B cell (primary cell): Measurements from ENCODE around the gene GAPVD1. TPM values are rescaled to one million over a fixed set of nuclear protein-coding genes. Genes with fewer than 3 reads are reported as not detected.

Source experiments
- ATAC-seq: fragments of 200-7000 bp; cut with Tn5 transposase; one replicate; pipeline ENCODE4 v1.10.0; 2021; ENCODE audit warnings: low read depth, mild to moderate bottlenecking, moderate number of reproducible peaks, moderate library complexity
- CTCF ChIA-PET: fragments of 350-600 bp; sonication (Branson Sonifier 250); formaldehyde crosslinking; loops from one replicate; lab custom pipeline; 2021; ENCODE audit warnings: antibody characterized with exemption, inconsistent platforms; lab: Charles Lee
- POLR2A ChIA-PET: fragments of 350-600 bp; sonication (Branson Sonifier 250); formaldehyde crosslinking; loops from one replicate; lab custom pipeline; 2021; ENCODE audit warnings: antibody characterized with exemption; lab: Charles Lee
- DNase-seq: peaks from one replicate; pipeline ENCODE4 v3.0.0; 2013
- H2AFZ ChIP-seq: 2 replicates; pipeline ENCODE4 v1.6.1; 2012; ENCODE audit warnings: mild to moderate bottlenecking, low read depth, low read length; ENCODE audit not compliant: insufficient read depth, poor library complexity, severe bottlenecking
- H3K27ac ChIP-seq, 2 donors: 1 replicate in 1 of 2; 2 replicates in 1 of 2; pipeline ENCODE4 v1.5.1; 2012 to 2013; ENCODE audit warnings: low read length in 2 of 2, mild to moderate bottlenecking in 2 of 2, moderate library complexity in 1 of 2
- H3K27me3 ChIP-seq, 4 experiments: fragments of 200-600 bp in 1 of 4; sonication (generic) in 1 of 4; replicated peaks in 1 of 4; 1 replicate in 2 of 4; 2 replicates in 2 of 4; pipeline versions ENCODE4 v1.6.1 to v1.7.0; 2013 to 2016; ENCODE audit warnings: low read length in 3 of 4, mild to moderate bottlenecking in 2 of 4, mixed read lengths in 1 of 4, moderate library complexity in 1 of 4; ENCODE audit not compliant: insufficient read depth in 4 of 4, control insufficient read depth in 3 of 4; ENCODE audit errors: control extremely low read depth in 1 of 4
- H3K36me3 ChIP-seq, 2 experiments: replicated peaks in 1 of 2; 1 replicate in 1 of 2; 2 replicates in 1 of 2; pipeline versions ENCODE4 v1.6.1 to v1.7.1; 2013; ENCODE audit warnings: low read length in 1 of 2; ENCODE audit not compliant: insufficient read depth in 2 of 2, control insufficient read depth in 1 of 2; ENCODE audit errors: control extremely low read depth in 1 of 2, extremely low read depth in 1 of 2
- H3K4me1 ChIP-seq, 2 donors: fragments of 200-600 bp in 1 of 2; sonication (generic) in 1 of 2; 1 replicate in 1 of 2; 2 replicates in 1 of 2; pipeline versions ENCODE4 v1.5.1 to v1.6.1; 2013 to 2017; ENCODE audit warnings: low read length in 2 of 2; ENCODE audit not compliant: control insufficient read depth in 2 of 2, insufficient read depth in 2 of 2
- H3K4me2 ChIP-seq: replicated peaks from 2 replicates; pipeline ENCODE3; 2012; ENCODE audit warnings: mild to moderate bottlenecking, low read depth, low read length; ENCODE audit not compliant: poor library complexity, severe bottlenecking
- H3K4me3 ChIP-seq, 5 experiments: fragments of 200-600 bp in 1 of 5; sonication (generic) in 1 of 5; 1 replicate in 3 of 5; 2 replicates in 2 of 5; pipeline versions ENCODE4 v1.5.1 to v1.7.0; 2011 to 2016; ENCODE audit warnings: low read length in 4 of 5, mild to moderate bottlenecking in 4 of 5, low read depth in 2 of 5, control low read depth in 1 of 5, moderate library complexity in 1 of 5; ENCODE audit not compliant: insufficient read depth in 1 of 5; ENCODE audit errors: control extremely low read depth in 1 of 5, extremely low read depth in 1 of 5
- H3K79me2 ChIP-seq: fragments of 200-600 bp; sonication (generic); one replicate; pipeline ENCODE4 v1.6.0; 2016; ENCODE audit warnings: low read length; ENCODE audit not compliant: control insufficient read depth, insufficient read depth
- H3K9ac ChIP-seq: fragments of 200-600 bp; sonication (generic); 2 replicates; pipeline ENCODE4 v1.6.1; 2017; ENCODE audit warnings: mild to moderate bottlenecking, low read length, moderate library complexity
- H3K9me3 ChIP-seq, 3 donors: one replicate each; pipeline versions ENCODE4 v1.6.1 to v1.7.1; 2013; ENCODE audit warnings: low read length in 2 of 3; ENCODE audit not compliant: control insufficient read depth in 2 of 3, insufficient read depth in 1 of 3; ENCODE audit errors: control extremely low read depth in 1 of 3
- H4K20me1 ChIP-seq: 2 replicates; pipeline ENCODE4 v1.6.0; 2012; ENCODE audit warnings: mild to moderate bottlenecking, low read length; ENCODE audit not compliant: insufficient read depth, control insufficient read depth, poor library complexity, severe bottlenecking
- H3K27ac Mint-ChIP-seq: one replicate; pipeline ENCODE4 v1.8.0; 2021; ENCODE audit warnings: mixed read lengths
- H3K27me3 Mint-ChIP-seq: one replicate; pipeline ENCODE4 v1.8.0; 2021; ENCODE audit warnings: mixed read lengths
- H3K4me1 Mint-ChIP-seq: one replicate; pipeline ENCODE4 v1.8.0; 2021; ENCODE audit warnings: mixed read lengths
- H3K4me3 Mint-ChIP-seq: one replicate; pipeline ENCODE4 v1.8.0; 2021; ENCODE audit warnings: mixed read lengths
- H3K9me3 Mint-ChIP-seq: one replicate; pipeline ENCODE4 v1.8.0; 2022; ENCODE audit warnings: mixed read lengths; ENCODE audit not compliant: insufficient read depth
- CTCF ChIP-seq: fragments of 200-600 bp; IDR thresholded peaks from one replicate; pipeline ENCODE4 v1.8.0; 2022; ENCODE audit warnings: antibody characterized with exemption, mild to moderate bottlenecking
- EZH2 ChIP-seq: IDR thresholded peaks from 2 replicates; pipeline ENCODE4 v1.6.1; 2012; ENCODE audit warnings: borderline replicate concordance, low read depth, mild to moderate bottlenecking, moderate library complexity, low read length; ENCODE audit not compliant: insufficient read depth, poor library complexity, severe bottlenecking
- WGBS: methylation state at CpG from one replicate; pipeline ENCODE4 v1.1.5; 2013; ENCODE audit warnings: missing lambda C conversion rate; ENCODE audit not compliant: insufficient coverage; 5-methylcytosine and 5-hydroxymethylcytosine counted together
- intact Hi-C: fragments of 100-400 bp; cut with micrococcal nuclease; formaldehyde crosslinking; loops from one replicate; pipeline ENCODE4 v1.10.0; 2022
- polyA plus RNA-seq: library from polyadenylated mRNA; depleted of rRNA; stranded (reverse); fragments of >200 nt; gene quantifications from 2 replicates; pipeline ENCODE4 v1.2.3, GENCODE V29; 2012
- total RNA-seq, 2 donors: library from RNA; stranded (reverse); fragments of 120-200 nt in 1 of 2; gene quantifications; 1 replicate in 1 of 2; 2 replicates in 1 of 2; pipeline versions ENCODE4 v1.2.3 to v1.2.4, GENCODE V29; 2013 to 2022

The GAPVD1 gene
- total and polyA plus RNA-seq, 2 donors (not counting 1 experiment from before 2014, with no cell fraction given) = 11.8 to 61.2 TPM

- peak overlapping the region; percentile 93 for H3K27ac Mint-ChIP-seq
- H3K9ac ChIP-seq = peak overlapping the region; percentile 99
- ATAC-seq (peak; percentile 1), DNase-seq (no peak)
- H3K4me3 Mint-ChIP-seq = peak overlapping the region; percentile 95
- peaks cover 16 to 24% of the 10 kb centered on the region in 2 donors for H3K4me1 ChIP-seq
- no peaks in the 10 kb centered on the region for H3K9me3 ChIP-seq
- no peaks in the 10 kb centered on the region for H3K27me3 ChIP-seq
- H3K9me3 Mint-ChIP-seq = no peaks in the 10 kb centered on the region
- no peak for TF ChIP-seq CTCF
- TF ChIP-seq EZH2 = no peak
- H4K20me1 ChIP-seq = peaks cover 10% of the 10 kb centered on the region
- H3K4me3 ChIP-seq = peak overlapping the region; percentile 79 to 98 (median 82)
- peaks cover 39% of the 10 kb centered on the region for H3K79me2 ChIP-seq
- peaks cover 8 to 28% of the 10 kb centered on the region in 2 experiments for H3K36me3 ChIP-seq
- peak overlapping the region; percentile 99 for H2AFZ ChIP-seq
- intact Hi-C loops = loop anchor here (1.0 to 5.0 kb wide), 7 partner anchors 19 to 505 kb away; partner anchors contain the start of genes ARPC5L, GAPVD1, NR6A1 and PBX3
- ChIA-PET POLR2A (interaction anchor here (0.6 to 2.4 kb wide), 6 partner anchors 13 to 1142 kb away, joined by 4 to 25 read pairs (median 4); partner anchors contain the start of genes GAPVD1 and RABEPK), CTCF (interaction anchor here (0.6 to 2.4 kb wide), 3 partner anchors 19 to 128 kb away, joined by 3 to 14 read pairs (median 4); partner anchors contain the start of gene GAPVD1)
- no peaks in the 10 kb centered on the region for H3K27me3 Mint-ChIP-seq
- H3K4me1 Mint-ChIP-seq = peaks cover 41% of the 10 kb centered on the region
- peak overlapping the region; percentile 98 to 99 for H3K27ac ChIP-seq
- WGBS = 16% methylated on average over 18 of the region's 27 CpGs
- peak overlapping the region; percentile 95 for H3K4me2 ChIP-seq
Measured at GRCh38 chr9:125241863-125242739, 19.5 kb upstream of the GAPVD1 start.
